ENCODE measurements around the gene ROBO2. TPM values are rescaled to one million over a fixed set of nuclear protein-coding genes. Genes with fewer than 3 reads are reported as not detected.

ROBO2 gene
- total and polyA plus RNA-seq, 3 donors from 2014 or later, result 16.1 to 23.3 (median 17.7) TPM

DNA sequence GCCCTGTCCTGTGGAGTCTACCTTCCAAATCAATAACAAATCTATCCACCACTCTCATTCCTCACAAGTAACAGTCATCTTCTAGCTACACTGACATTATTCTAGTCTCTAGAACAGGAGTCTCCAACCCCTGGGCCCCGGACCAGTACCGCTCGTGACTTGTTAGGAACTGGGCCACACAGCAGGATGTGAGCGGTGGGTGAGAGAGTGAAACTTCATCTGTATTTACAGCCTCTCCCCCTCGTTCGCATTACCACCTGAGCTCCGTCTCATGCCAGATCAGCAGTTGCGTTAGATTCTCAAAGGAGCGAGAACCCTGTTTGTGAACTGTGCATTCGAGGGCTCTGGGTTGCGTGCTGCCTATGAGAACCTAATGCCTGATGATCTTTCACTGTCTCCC, 31.9 kb downstream of the ROBO2 start:
- Histone ChIP-seq H3K4me3 (no peak overlapping the region), H3K27ac (no peak overlapping the region), H3K27me3 (no peaks in the 10 kb centered on the region), H3K4me1 (no peaks in the 10 kb centered on the region), H3K36me3 (ENCODE audit: low read depth, missing control alignments) (no peaks in the 10 kb centered on the region), H3K9me3 (no peaks in the 10 kb centered on the region)
- intact Hi-C loops (cut with DNase I; ENCODE audit: low total_unique reads), result no loop called here
- DNase-seq, result no peak
- TF ChIP-seq, protein P1, sequence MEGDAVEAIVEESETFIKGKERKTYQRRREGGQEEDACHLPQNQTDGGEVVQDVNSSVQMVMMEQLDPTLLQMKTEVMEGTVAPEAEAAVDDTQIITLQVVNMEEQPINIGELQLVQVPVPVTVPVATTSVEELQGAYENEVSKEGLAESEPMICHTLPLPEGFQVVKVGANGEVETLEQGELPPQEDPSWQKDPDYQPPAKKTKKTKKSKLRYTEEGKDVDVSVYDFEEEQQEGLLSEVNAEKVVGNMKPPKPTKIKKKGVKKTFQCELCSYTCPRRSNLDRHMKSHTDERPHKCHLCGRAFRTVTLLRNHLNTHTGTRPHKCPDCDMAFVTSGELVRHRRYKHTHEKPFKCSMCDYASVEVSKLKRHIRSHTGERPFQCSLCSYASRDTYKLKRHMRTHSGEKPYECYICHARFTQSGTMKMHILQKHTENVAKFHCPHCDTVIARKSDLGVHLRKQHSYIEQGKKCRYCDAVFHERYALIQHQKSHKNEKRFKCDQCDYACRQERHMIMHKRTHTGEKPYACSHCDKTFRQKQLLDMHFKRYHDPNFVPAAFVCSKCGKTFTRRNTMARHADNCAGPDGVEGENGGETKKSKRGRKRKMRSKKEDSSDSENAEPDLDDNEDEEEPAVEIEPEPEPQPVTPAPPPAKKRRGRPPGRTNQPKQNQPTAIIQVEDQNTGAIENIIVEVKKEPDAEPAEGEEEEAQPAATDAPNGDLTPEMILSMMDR (IDR thresholded peaks at IDR 0.05), result no peak
- TF ChIP-seq POLR2A (IDR thresholded peaks at IDR 0.05), result no peak
- WGBS, 2 donors, result 91 to 93% methylated on average over 11 of the region's 11 CpGs

DNA sequence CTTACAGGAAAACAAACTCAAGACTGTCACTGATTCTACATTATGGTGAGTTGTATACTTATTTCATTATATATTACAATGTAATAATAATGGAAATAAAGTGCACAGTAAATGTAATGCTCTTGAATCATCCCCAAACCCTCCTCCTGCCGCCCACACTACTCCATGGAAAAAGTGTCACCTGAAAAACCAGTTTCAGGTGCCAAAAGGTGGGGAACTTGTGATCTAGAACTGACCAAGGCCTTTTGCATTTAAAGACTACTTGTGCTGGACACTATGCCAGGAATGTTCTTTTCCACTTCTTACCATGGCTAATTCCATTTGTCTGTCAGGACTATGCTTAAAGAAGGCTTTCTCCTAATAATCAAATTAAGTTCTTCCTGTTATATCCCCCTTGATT, 32.3 kb downstream of the ROBO2 start:
- no peaks in the 10 kb centered on the region for H3K36me3 ChIP-seq (ENCODE audit: low read depth, missing control alignments)
- H3K27ac ChIP-seq, result no peak overlapping the region
- 81 to 91% methylated on average over 1 of the region's 1 CpG for WGBS, 2 donors
- H3K4me1 ChIP-seq, result no peaks in the 10 kb centered on the region
- TF ChIP-seq POLR2A (IDR thresholded peaks at IDR 0.05), result no peak
- TF ChIP-seq, protein P1 (IDR thresholded peaks at IDR 0.05), result no peak
- DNase-seq, result no peak
- intact Hi-C loops (cut with DNase I; ENCODE audit: low total_unique reads), result no loop called here
- H3K27me3 ChIP-seq, result no peaks in the 10 kb centered on the region
- H3K4me3 ChIP-seq, result no peak overlapping the region
- H3K9me3 ChIP-seq, result no peaks in the 10 kb centered on the region

DNA sequence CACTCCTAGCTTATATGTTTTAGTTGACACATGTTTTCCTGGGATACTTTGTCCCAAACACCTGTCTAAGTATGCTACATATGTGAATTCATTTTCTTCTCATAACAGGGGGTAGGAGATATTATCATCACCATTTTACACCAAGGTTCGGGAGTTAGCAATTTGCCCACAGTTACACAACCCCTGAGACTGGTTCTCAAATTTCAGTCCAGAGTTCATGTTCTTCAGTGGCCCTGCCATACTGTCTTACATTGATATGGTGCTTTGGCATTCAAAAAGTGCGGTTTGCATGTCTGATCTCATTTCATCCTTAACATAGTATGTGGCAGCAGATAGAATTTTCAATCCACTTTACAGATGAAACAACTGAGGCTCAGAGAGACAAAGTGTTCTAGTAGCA, 38.4 kb downstream of the ROBO2 start:
- Histone ChIP-seq H3K27ac (no peak overlapping the region), H3K4me3 (no peak overlapping the region), H3K36me3 (ENCODE audit: low read depth, missing control alignments) (no peaks in the 10 kb centered on the region), H3K9me3 (no peaks in the 10 kb centered on the region), H3K27me3 (no peaks in the 10 kb centered on the region), H3K4me1 (no peaks in the 10 kb centered on the region)
- no peak for DNase-seq
- TF ChIP-seq POLR2A (IDR thresholded peaks at IDR 0.05), result no peak
- TF ChIP-seq, protein P1 (IDR thresholded peaks at IDR 0.05), result no peak
- 86 to 95% methylated on average over 2 of the region's 2 CpGs for WGBS, 2 donors
- intact Hi-C loops (cut with DNase I; ENCODE audit: low total_unique reads), result no loop called here

DNA sequence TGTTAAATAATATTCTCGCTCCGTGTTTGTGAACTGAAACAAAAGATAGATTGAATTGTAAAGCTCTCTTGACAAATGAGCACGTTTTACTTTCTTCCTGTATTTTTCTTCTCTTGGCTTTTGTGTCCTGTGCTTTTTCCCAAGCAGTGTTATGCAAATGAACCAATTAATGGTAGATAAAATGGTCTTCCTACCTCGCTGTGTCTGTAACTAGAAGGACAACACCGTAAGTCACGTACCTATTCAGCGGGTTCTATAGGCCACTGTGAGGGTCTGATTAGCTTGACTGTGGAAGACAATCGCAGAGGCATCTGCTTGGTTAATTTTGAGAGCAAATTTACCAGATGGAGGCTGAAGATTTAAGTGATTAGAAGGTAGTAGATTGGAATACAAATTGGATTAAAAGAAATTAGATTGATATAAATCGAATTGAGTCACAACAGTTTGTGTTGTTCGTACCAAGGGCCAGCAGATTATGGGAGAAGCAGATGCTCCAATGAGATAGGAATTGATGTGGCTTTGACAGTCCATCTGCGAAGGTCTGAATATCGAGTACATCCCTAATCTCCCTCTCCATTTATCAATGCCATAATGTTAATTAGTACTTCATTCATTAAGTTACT, 40.2 kb downstream of the ROBO2 start:
- Histone ChIP-seq H3K36me3 (ENCODE audit: low read depth, missing control alignments) (no peaks in the 10 kb centered on the region), H3K4me3 (no peak overlapping the region), H3K27me3 (no peaks in the 10 kb centered on the region), H3K4me1 (no peaks in the 10 kb centered on the region), H3K27ac (no peak overlapping the region), H3K9me3 (no peaks in the 10 kb centered on the region)
- 90% methylated on average over 12 of the region's 12 CpGs for WGBS, 2 donors
- DNase-seq, result no peak
- no peak for TF ChIP-seq POLR2A (IDR thresholded peaks at IDR 0.05)
- TF ChIP-seq, protein P1 (IDR thresholded peaks at IDR 0.05), result no peak
- intact Hi-C loops (cut with DNase I; ENCODE audit: low total_unique reads), result no loop called here

DNA sequence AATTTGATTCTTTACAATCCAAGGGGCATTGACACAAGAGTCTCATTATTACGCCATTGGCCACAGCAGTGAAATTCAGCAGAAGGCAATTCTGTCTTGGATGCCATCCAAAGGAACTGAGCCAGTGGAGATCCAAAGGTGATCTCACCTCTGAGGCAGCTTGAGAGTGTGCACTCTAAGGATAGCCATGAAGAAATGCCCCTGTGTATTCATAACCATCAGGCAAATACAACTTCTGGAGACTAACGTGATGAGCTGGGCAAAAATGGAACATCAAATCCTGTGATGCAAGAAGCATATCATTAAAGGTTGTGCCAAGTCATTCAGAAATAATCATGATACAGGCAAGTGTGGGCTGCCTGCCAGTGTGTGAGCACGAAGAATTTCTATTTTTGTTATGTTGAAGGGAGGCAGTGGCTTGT, 41.4 kb downstream of the ROBO2 start:
- H3K27ac ChIP-seq, result no peak overlapping the region
- H3K9me3 ChIP-seq, result no peaks in the 10 kb centered on the region
- 48 to 52% methylated on average over 3 of the region's 3 CpGs for WGBS, 2 donors
- H3K4me1 ChIP-seq, result no peaks in the 10 kb centered on the region
- peak; percentile 22 for DNase-seq
- no peaks in the 10 kb centered on the region for H3K36me3 ChIP-seq (ENCODE audit: low read depth, missing control alignments)
- TF ChIP-seq, protein P1 (IDR thresholded peaks at IDR 0.05), result no peak
- TF ChIP-seq POLR2A (IDR thresholded peaks at IDR 0.05), result no peak
- intact Hi-C loops (cut with DNase I; ENCODE audit: low total_unique reads), result no loop called here
- H3K27me3 ChIP-seq, result no peaks in the 10 kb centered on the region
- no peak overlapping the region for H3K4me3 ChIP-seq
